Measurements from ENCODE around the gene IL5. TPM values are rescaled to one million over a fixed set of nuclear protein-coding genes. Genes with fewer than 3 reads are reported as not detected.
"Not testable (repeated sequence)": the region's sequence is repeated elsewhere in the genome, so short reads cannot be mapped to it uniquely, and the experiment has no call there.

Gene IL5
- total RNA-seq = not detected

DNA sequence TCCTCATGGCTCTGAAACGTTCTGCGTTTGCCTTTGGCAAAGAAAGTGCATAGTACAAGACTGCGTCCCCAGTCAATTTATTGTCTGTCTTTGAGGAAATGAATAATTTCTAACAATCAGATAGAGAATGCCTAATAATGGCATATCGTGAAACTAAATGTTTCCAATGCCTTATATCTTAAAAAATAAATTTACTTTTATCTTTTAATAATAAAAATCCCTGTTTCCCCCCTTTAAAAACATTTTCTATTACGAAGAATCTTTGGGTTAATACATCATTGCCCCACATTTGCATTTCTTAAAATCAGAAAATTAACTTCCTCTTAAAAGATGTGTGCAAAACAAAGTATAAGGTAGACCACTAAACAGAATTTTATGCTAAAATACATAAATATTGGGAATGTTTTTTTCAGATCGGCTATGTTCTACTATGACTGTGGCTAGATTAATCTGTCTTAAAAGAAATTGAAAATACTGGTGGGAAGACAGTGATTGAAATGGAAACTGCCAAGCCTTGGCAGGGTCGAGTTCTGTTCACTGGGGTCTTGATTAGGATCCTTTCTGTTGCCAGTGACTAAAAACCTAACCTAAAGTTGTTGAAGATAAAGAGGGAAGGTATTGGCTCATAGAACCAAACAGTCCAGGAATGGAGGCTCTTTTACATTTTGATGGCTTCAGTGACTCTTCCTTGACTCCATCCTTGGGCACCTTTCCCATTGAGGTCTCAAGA lies at the start of gene IL5:
Gene IL5 (minus strand): TSS at position 51 of the 730 bp plus-strand sequence. CDS start 44 bp downstream, at position 7.
- H3K9me3 ChIP-seq = no peaks in the 10 kb centered on the region
- H3K27ac ChIP-seq = no peak within 1 kb of the TSS
- DNase-seq (ENCODE audit: low spot score) = no peak
- no peaks in the 10 kb centered on the region for H3K4me1 ChIP-seq
- no peaks in the 10 kb centered on the region for H3K36me3 ChIP-seq
- TF ChIP-seq, protein P1, sequence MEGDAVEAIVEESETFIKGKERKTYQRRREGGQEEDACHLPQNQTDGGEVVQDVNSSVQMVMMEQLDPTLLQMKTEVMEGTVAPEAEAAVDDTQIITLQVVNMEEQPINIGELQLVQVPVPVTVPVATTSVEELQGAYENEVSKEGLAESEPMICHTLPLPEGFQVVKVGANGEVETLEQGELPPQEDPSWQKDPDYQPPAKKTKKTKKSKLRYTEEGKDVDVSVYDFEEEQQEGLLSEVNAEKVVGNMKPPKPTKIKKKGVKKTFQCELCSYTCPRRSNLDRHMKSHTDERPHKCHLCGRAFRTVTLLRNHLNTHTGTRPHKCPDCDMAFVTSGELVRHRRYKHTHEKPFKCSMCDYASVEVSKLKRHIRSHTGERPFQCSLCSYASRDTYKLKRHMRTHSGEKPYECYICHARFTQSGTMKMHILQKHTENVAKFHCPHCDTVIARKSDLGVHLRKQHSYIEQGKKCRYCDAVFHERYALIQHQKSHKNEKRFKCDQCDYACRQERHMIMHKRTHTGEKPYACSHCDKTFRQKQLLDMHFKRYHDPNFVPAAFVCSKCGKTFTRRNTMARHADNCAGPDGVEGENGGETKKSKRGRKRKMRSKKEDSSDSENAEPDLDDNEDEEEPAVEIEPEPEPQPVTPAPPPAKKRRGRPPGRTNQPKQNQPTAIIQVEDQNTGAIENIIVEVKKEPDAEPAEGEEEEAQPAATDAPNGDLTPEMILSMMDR (IDR thresholded peaks at IDR 0.05) = no peak
- H3K27me3 ChIP-seq = no peaks in the 10 kb centered on the region
- H3K4me3 ChIP-seq = no peak within 1 kb of the TSS

DNA sequence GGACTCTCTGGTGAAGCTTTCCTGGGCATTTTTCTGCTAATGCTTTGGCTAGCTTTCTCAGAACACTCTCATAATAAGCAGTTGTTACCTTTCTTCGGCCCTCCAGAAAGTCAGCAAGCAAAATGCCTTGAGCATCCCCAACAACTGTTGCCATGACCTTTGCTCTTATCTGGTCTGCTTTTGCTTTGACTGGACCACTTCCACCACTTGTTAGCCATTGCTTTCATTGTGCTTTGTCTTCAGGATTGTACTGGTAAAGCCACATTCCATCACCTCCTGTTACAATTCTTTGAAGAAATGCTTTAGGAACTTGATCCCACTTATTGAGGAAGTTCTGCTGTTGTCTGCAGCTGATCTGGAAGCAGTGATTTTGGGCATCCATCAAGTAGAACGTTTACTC lies 49.2 kb upstream of the IL5 start:
- DNase-seq (ENCODE audit: low spot score) = no peak
- H3K27ac ChIP-seq = no peak overlapping the region
- no peak overlapping the region for H3K4me3 ChIP-seq
- H3K9me3 ChIP-seq = no peaks in the 10 kb centered on the region
- peaks cover 71% of the 10 kb centered on the region for H3K36me3 ChIP-seq
- no peaks in the 10 kb centered on the region for H3K27me3 ChIP-seq
- no peaks in the 10 kb centered on the region for H3K4me1 ChIP-seq
- TF ChIP-seq, protein P1 (IDR thresholded peaks at IDR 0.05) = no peak

DNA sequence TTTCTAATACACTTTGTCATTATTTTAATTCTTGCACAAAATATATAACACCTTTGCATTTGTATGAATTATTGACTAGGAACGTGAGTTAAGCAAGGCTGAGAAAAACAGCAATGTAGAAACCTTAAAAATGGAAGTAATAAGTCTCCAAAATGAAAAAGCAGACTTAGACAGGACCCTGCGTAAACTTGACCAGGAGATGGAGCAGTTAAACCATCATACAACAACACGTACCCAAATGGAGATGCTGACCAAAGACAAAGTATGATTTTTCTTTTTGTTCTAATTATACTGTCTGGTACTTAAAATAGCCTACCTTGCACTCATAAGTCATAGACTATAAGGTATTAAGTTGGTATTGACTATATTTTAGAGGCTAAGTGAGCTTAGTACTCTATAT lies 47.8 kb upstream of the IL5 start:
- Histone ChIP-seq H3K9me3 (no peaks in the 10 kb centered on the region), H3K27ac (no peak overlapping the region), H3K36me3 (peaks cover 71% of the 10 kb centered on the region), H3K27me3 (no peaks in the 10 kb centered on the region), H3K4me1 (no peaks in the 10 kb centered on the region), H3K4me3 (no peak overlapping the region)
- TF ChIP-seq, protein P1 (IDR thresholded peaks at IDR 0.05) = no peak
- DNase-seq (ENCODE audit: low spot score) = no peak

GRCh38 chr5:132589467-132589866 lies 46.1 kb upstream of the IL5 start:
- Histone ChIP-seq H3K9me3 (no peaks in the 10 kb centered on the region), H3K27me3 (no peaks in the 10 kb centered on the region), H3K27ac (no peak overlapping the region), H3K4me1 (no peaks in the 10 kb centered on the region), H3K36me3 (peaks cover 55% of the 10 kb centered on the region), H3K4me3 (no peak overlapping the region)
- TF ChIP-seq, protein P1 (IDR thresholded peaks at IDR 0.05) = no peak
- DNase-seq (ENCODE audit: low spot score) = no peak

DNA sequence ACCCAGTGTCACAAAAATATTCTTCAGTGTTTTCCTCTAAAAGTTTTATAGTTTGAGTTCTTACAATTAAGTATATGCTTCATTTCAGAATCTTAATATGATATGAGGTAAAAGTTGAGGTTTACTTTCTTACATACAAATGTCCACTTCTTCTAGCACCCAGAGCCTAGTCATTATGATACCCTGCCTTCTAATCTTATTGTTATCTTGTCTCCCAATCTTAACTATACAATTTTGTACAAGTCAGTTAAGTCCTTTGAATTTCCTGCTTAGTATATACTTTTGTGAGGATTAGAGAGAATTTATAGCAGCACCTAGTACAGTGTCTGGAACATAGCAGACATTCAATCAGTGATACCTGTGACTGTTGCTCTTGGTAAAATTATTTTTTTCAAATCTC lies 42.7 kb upstream of the IL5 start:
- DNase-seq (ENCODE audit: low spot score) = no peak
- TF ChIP-seq, protein P1 (IDR thresholded peaks at IDR 0.05) = no peak
- Histone ChIP-seq H3K4me3 (no peak overlapping the region), H3K4me1 (no peaks in the 10 kb centered on the region), H3K9me3 (no peaks in the 10 kb centered on the region), H3K36me3 (peaks cover 53% of the 10 kb centered on the region), H3K27me3 (no peaks in the 10 kb centered on the region), H3K27ac (no peak overlapping the region)

GRCh38 chr5:132584560-132584959 lies 41.2 kb upstream of the IL5 start:
- H3K4me1 ChIP-seq, H3K9me3 ChIP-seq: not testable (repeated sequence)
- peaks cover 44% of the 10 kb centered on the region for H3K36me3 ChIP-seq

More at GRCh38 chr5:132584560-132584959, 41.2 kb upstream of the IL5 start:
- DNase-seq (ENCODE audit: low spot score); H3K27me3 ChIP-seq; H3K27ac ChIP-seq; H3K4me3 ChIP-seq: not testable (repeated sequence)

Data from right atrium auricular region (tissue), 2 donors.